Esophagus muscularis mucosa (tissue), 4 donors: Measurements from ENCODE around the gene GSTO1. TPM values are rescaled to one million over a fixed set of nuclear protein-coding genes. Genes with fewer than 3 reads are reported as not detected.

Source experiments
- DNase-seq: peaks from one replicate; pipeline ENCODE4 v3.0.0-alpha.2; 2017; ENCODE audit errors: extremely low spot score
- H3K27ac ChIP-seq, 4 donors: fragments of 200-600 bp; sonication (generic); replicated peaks in 1 of 4; 1 replicate in 3 of 4; 2 replicates in 1 of 4; pipeline ENCODE4 v1.5.1; 2016 to 2019; ENCODE audit warnings: mild to moderate bottlenecking in 1 of 4
- H3K27me3 ChIP-seq, 4 donors: fragments of 200-600 bp; sonication (generic); one replicate each; pipeline versions ENCODE4 v1.5.1 to v1.6.0; 2016 to 2019
- H3K36me3 ChIP-seq, 4 donors: fragments of 200-600 bp; sonication (generic); one replicate each; pipeline ENCODE4 v1.5.1; 2016 to 2019
- H3K4me1 ChIP-seq, 4 donors: fragments of 200-600 bp; sonication (generic); one replicate each; pipeline ENCODE4 v1.5.1; 2016 to 2019
- H3K4me3 ChIP-seq, 4 donors: fragments of 200-600 bp; sonication (generic); 1 replicate in 2 of 4; 2 replicates in 2 of 4; pipeline ENCODE4 v1.5.1; 2016 to 2019; ENCODE audit warnings: mild to moderate bottlenecking in 4 of 4, moderate library complexity in 1 of 4
- H3K9me3 ChIP-seq, 4 donors: fragments of 200-600 bp; sonication (generic); 1 replicate in 3 of 4; 2 replicates in 1 of 4; pipeline ENCODE4 v1.5.1; 2016 to 2019
- CTCF ChIP-seq, 3 experiments: fragments of 200-600 bp in 2 of 3; fragments of 450-650 bp in 1 of 3; sonication (generic) in 2 of 3; IDR thresholded peaks; one replicate each; pipeline ENCODE4 v1.5.1; 2017 to 2019; ENCODE audit warnings: antibody characterized with exemption in 3 of 3, mild to moderate bottlenecking in 2 of 3, moderate library complexity in 1 of 3
- EP300 ChIP-seq: sonication (generic); formaldehyde crosslinking; IDR thresholded peaks from one replicate; pipeline ENCODE4 v1.6.1; 2017; ENCODE audit warnings: antibody characterized with exemption
- POLR2A ChIP-seq: fragments of 450-650 bp; IDR thresholded peaks from one replicate; pipeline ENCODE4 v1.6.1; 2017; ENCODE audit warnings: antibody characterized with exemption, moderate library complexity, mild to moderate bottlenecking, low read depth
- POLR2AphosphoS5 ChIP-seq, 2 donors: sonication (generic); formaldehyde crosslinking; IDR thresholded peaks; one replicate each; pipeline ENCODE4 v1.6.1; 2017; ENCODE audit warnings: antibody characterized with exemption in 2 of 2
- WGBS: methylation state at CpG from one replicate; pipeline ENCODE4 v1.1.5; 2018; 5-methylcytosine and 5-hydroxymethylcytosine counted together
- intact Hi-C: fragments of 100-400 bp; cut with DNase I; formaldehyde crosslinking; loops from one replicate; pipeline ENCODE4 v1.15.1; 2023
- total RNA-seq, 4 donors: library from RNA; depleted of rRNA; stranded (reverse); fragments of >200 nt; gene quantifications; one replicate each; pipeline versions ENCODE4 v1.1.0 to v1.2.1, GENCODE V29; 2016

Gene GSTO1
- total RNA-seq, 4 donors from 2014 or later, result 123 to 172 (median 152) TPM

DNA sequence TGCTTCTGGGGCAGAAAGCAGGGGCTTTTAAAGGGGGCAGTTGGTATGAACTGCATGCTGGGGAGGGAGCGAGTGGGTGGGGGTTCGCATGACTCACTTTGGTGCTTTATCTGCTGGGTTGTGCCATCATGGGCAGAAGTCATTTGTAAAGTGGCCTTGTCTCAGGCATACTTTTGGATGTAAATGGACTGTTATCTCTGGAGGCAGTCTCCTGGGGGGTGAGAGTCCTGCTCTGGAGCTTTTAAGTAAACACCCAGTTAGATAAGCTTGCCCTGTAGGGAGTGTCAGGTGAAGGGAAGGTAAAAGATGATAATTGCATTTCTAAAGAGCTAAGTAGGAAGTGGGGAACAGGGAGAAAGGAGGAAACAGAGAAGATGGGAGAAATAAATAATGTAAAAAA lies 1.6 kb upstream of the GSTO1 start:
- WGBS, result 100% methylated on average over 2 of the region's 2 CpGs

GRCh38 chr10:104253606-104254410 lies 884 bp upstream of the GSTO1 start:
- intact Hi-C loops, result no loop called here
- WGBS, result 75% methylated on average over 10 of the region's 10 CpGs
- DNase-seq, result no peak
- H3K9me3 ChIP-seq, result no peaks in the 10 kb centered on the region
- no peaks in the 10 kb centered on the region for H3K27me3 ChIP-seq
- TF ChIP-seq CTCF (IDR thresholded peaks at IDR 0.05) (no peak), EP300 (no peak), POLR2A (no peak), POLR2AphosphoS5 (IDR thresholded peaks at IDR 0.05) (no peak)
- H3K27ac ChIP-seq, result peak overlapping the region; percentile 97 to 99 (median 99)
- H3K4me1 ChIP-seq, result peaks cover 26 to 41% (median 35%) of the 10 kb centered on the region in 4 donors
- peak overlapping the region; percentile 89 to 100 (median 94) for H3K4me3 ChIP-seq
- peaks cover 5 to 17% (median 12%) of the 10 kb centered on the region in 4 donors for H3K36me3 ChIP-seq

More for the DNA sequence above, 1.6 kb upstream of the GSTO1 start:
- Histone ChIP-seq H3K36me3 (peaks cover 0 to 10% (median 5%) of the 10 kb centered on the region in 4 donors), H3K4me3 (no peak overlapping the region), H3K27me3 (no peaks in the 10 kb centered on the region), H3K27ac (no peak overlapping the region), H3K9me3 (no peaks in the 10 kb centered on the region), H3K4me1 (peaks cover 20 to 35% (median 31%) of the 10 kb centered on the region in 4 donors)
- TF ChIP-seq CTCF (IDR thresholded peaks at IDR 0.05) (no peak), POLR2AphosphoS5 (IDR thresholded peaks at IDR 0.05) (no peak)
- intact Hi-C loops, result no loop called here
- no peak for DNase-seq

- WGBS, result 1% methylated on average over 12 of the region's 12 CpGs
- H3K4me3 ChIP-seq, result peak overlapping the region; percentile 89 to 100 (median 94)
- TF ChIP-seq POLR2A (peak; percentile 77), EP300 (no peak), POLR2AphosphoS5 (IDR thresholded peaks at IDR 0.05) (peak; percentile 68 to 92)
- peaks cover 41 to 57% (median 51%) of the 10 kb centered on the region in 4 donors for H3K4me1 ChIP-seq
- H3K36me3 ChIP-seq, result peaks cover 10 to 33% (median 25%) of the 10 kb centered on the region in 4 donors
- no peaks in the 10 kb centered on the region for H3K9me3 ChIP-seq
- no peaks in the 10 kb centered on the region for H3K27me3 ChIP-seq
- intact Hi-C loops, result no loop called here
- no peak for DNase-seq
- H3K27ac ChIP-seq, result peak overlapping the region; percentile 97 to 99 (median 99)
These were observed 754 bp downstream of the GSTO1 start for GRCh38 chr10:104255311-104255981.

- Histone ChIP-seq H3K4me3 (peak overlapping the region; percentile 89 to 100 (median 94)), H3K27me3 (no peaks in the 10 kb centered on the region), H3K4me1 (peaks cover 51 to 67% (median 61%) of the 10 kb centered on the region in 4 donors), H3K36me3 (peaks cover 15 to 42% (median 33%) of the 10 kb centered on the region in 4 donors), H3K27ac (peak overlapping the region; percentile 97 to 99 (median 99)), H3K9me3 (no peaks in the 10 kb centered on the region)
- no peak for DNase-seq
- TF ChIP-seq EP300, result no peak
- TF ChIP-seq POLR2A, result no peak
- no peak for TF ChIP-seq POLR2AphosphoS5 (IDR thresholded peaks at IDR 0.05)
- no peak for TF ChIP-seq CTCF (IDR thresholded peaks at IDR 0.05)
- intact Hi-C loops, result no loop called here
- 30% methylated on average over 1 of the region's 1 CpG for WGBS
These were observed 1.8 kb downstream of the GSTO1 start for GRCh38 chr10:104256335-104256961.
